ENCODE results near the gene LRP10. TPM values are rescaled to one million over a fixed set of nuclear protein-coding genes. Genes with fewer than 3 reads are reported as not detected.

Gene LRP10
- polyA plus RNA-seq, 2 of the 4 experiments (the other 2 are of a cell fraction) = 57.2 to 74.3 TPM

DNA sequence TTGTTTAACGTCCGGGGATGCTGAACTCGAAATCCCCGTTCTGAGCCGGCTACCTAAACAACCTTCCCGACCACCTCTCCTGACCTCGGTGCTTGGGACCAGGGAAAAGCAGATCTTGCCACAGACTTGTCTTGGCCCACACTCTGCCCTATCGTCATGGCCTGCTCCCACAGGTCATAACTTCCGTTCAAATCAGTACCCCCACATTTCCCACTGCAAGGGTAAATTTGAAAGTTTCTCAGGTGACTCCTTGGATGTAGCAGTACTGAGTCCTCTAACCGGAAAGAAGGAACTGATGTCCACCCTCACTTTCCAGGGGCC is 48.0 kb downstream of the LRP10 start:
- DNase-seq (ENCODE audit: low read depth in 1 of 2, low spot score in 1 of 2) (no peak), FAIRE-seq (no peak), ATAC-seq (peak in 1 of 2 experiments; percentile 48; a peak in 5 of 6 replicates)
- Histone ChIP-seq H3K4me2 (peak overlapping the region; percentile 68), H3K9me3 (no peaks in the 10 kb centered on the region), H3K4me1 (peaks cover 18% of the 10 kb centered on the region), H3K27ac (peak overlapping the region; percentile 54 to 78; a peak in 5 of 6 replicates), H3K4me3 (peak overlapping the region; percentile 30)
- 20% methylated on average over 10 of the region's 10 CpGs for WGBS (ENCODE audit: missing lambda C conversion rate)
- 0 out of 3 replicates have a peak, but pooled peaks have one; percentile 45 for TF ChIP-seq BCL3 (IDR thresholded peaks at IDR 0.05)
- TF ChIP-seq RCOR1 (IDR thresholded peaks at IDR 0.05; ENCODE audit: low read depth, low read length) = no peak
- ChIA-PET POLR2A (interaction anchor here (0.9 to 2.6 kb wide), 10 partner anchors 10 to 153 kb away, joined by 3 to 51 read pairs (median 4); partner anchors contain the start of genes HAUS4, OXA1L and PRMT5), CTCF (interaction anchor here (0.5 to 14.6 kb wide), 10 partner anchors 11 to 363 kb away, joined by 3 to 118 read pairs (median 3); partner anchors contain the start of gene PRMT5)

DNA sequence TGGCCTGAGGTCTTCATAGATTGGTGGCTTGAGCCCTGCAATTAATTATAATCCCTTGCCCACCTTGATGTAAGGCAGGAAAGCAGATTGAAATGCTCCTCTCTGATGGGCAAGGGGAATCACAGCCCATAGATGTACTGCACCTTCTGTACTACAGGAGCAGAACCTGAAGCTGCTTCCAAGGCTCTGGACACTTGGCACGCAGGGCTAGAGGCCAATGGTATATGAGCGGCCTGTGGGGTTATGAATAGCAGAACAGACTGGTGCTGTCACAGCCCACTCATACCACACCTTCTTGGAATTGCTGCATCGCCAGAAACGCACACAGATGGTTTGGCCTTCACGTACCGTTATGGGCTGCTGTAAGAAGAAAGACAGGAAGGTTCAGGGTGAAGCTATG is 49.2 kb downstream of the LRP10 start:
- TF ChIP-seq SMC3 (IDR thresholded peaks at IDR 0.05) = no peak
- no peak for TF ChIP-seq EHF (CRISPR knock-in tag; IDR thresholded peaks at IDR 0.05)
- TF ChIP-seq ZC3H11A (IDR thresholded peaks at IDR 0.05) = no peak
- no peak for TF ChIP-seq NPAS2 (CRISPR knock-in tag; IDR thresholded peaks at IDR 0.05; ENCODE audit: borderline replicate concordance)
- TF ChIP-seq JUNB (IDR thresholded peaks at IDR 0.05) = no peak
- TF ChIP-seq EP300 (IDR thresholded peaks at IDR 0.05) = no peak
- TF ChIP-seq, protein P1, sequence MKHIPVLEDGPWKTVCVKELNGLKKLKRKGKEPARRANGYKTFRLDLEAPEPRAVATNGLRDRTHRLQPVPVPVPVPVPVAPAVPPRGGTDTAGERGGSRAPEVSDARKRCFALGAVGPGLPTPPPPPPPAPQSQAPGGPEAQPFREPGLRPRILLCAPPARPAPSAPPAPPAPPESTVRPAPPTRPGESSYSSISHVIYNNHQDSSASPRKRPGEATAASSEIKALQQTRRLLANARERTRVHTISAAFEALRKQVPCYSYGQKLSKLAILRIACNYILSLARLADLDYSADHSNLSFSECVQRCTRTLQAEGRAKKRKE (CRISPR knock-in tag; IDR thresholded peaks at IDR 0.05; ENCODE audit: low read depth) = no peak
- TF ChIP-seq KDM5A (IDR thresholded peaks at IDR 0.05) = no peak
- no peak for TF ChIP-seq CHD4 (IDR thresholded peaks at IDR 0.05; ENCODE audit: borderline replicate concordance)
- TF ChIP-seq MYC (IDR thresholded peaks at IDR 0.05; ENCODE audit: borderline replicate concordance, low read length) = no peak
- TF ChIP-seq ESRRA (IDR thresholded peaks at IDR 0.05; ENCODE audit: borderline replicate concordance, low read length) = no peak
- no peak for TF ChIP-seq NR3C1 (IDR thresholded peaks at IDR 0.05)
- no peak for TF ChIP-seq BCL3 (IDR thresholded peaks at IDR 0.05)
- DNase-seq (ENCODE audit: low read depth in 1 of 2, low spot score in 1 of 2) (no peak), FAIRE-seq (no peak), ATAC-seq (no peak)
- no peak overlapping the region for H3K4me3 ChIP-seq
- H3K4me1 ChIP-seq = peaks cover 18% of the 10 kb centered on the region
- 92% methylated on average over 6 of the region's 6 CpGs for WGBS (ENCODE audit: missing lambda C conversion rate)
- H3K27ac ChIP-seq = no peak overlapping the region
- ChIA-PET POLR2A (interaction anchor here (1.0 to 2.6 kb wide), 3 partner anchors 8 to 37 kb away, joined by 3 to 51 read pairs (median 3); partner anchors contain the start of genes HAUS4 and PRMT5), CTCF (interaction anchor here (0.9 to 14.6 kb wide), 5 partner anchors 10 to 364 kb away, joined by 3 to 118 read pairs (median 6); partner anchors contain the start of genes AJUBA and PRMT5)
- no peaks in the 10 kb centered on the region for H3K9me3 ChIP-seq
- H3K4me2 ChIP-seq = no peak overlapping the region

- FAIRE-seq = no peak
- H3K9me3 ChIP-seq = no peaks in the 10 kb centered on the region
- peaks cover 30% of the 10 kb centered on the region for H3K4me1 ChIP-seq
- DNase-seq (ENCODE audit: low read depth in 1 of 2, low spot score in 1 of 2) = no peak
- TF ChIP-seq GATA3 (IDR thresholded peaks at IDR 0.05; ENCODE audit: borderline replicate concordance) = no peak
- TF ChIP-seq, protein P2, sequence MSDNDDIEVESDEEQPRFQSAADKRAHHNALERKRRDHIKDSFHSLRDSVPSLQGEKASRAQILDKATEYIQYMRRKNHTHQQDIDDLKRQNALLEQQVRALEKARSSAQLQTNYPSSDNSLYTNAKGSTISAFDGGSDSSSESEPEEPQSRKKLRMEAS (IDR thresholded peaks at IDR 0.05) = no peak
- TF ChIP-seq EHF (CRISPR knock-in tag; IDR thresholded peaks at IDR 0.05) = no peak
- no peak for TF ChIP-seq SREBF2 (IDR thresholded peaks at IDR 0.05)
- no peak for TF ChIP-seq HOXB5 (CRISPR knock-in tag; IDR thresholded peaks at IDR 0.05)
- no peak for TF ChIP-seq EHMT2 (IDR thresholded peaks at IDR 0.05; ENCODE audit: low read depth)
- no peak for TF ChIP-seq POLR2AphosphoS2 (conservative IDR thresholded peaks at IDR 0.05; ENCODE audit: low read length)
- TF ChIP-seq MAZ (IDR thresholded peaks at IDR 0.05; ENCODE audit: borderline replicate concordance, low read depth, low read length) = no peak
- no peak for TF ChIP-seq USF2 (IDR thresholded peaks at IDR 0.05)
- TF ChIP-seq TP53 (CRISPR knock-in tag; IDR thresholded peaks at IDR 0.05) = no peak
- peak overlapping the region in 1 of 2 experiments; percentile 41; a peak in 2 of 6 replicates for H3K27ac ChIP-seq
- WGBS (ENCODE audit: missing lambda C conversion rate) = 97% methylated on average over 2 of the region's 2 CpGs
- ChIA-PET CTCF (interaction anchor here (1.0 to 5.1 kb wide), 2 partner anchors 8 to 61 kb away, joined by 3 to 44 read pairs; partner anchors contain the start of gene PRMT5), POLR2A (no interaction called here)
- ATAC-seq = no peak
- peak overlapping the region; percentile 23; the same call in 1 of the 3 replicates for H3K4me2 ChIP-seq
- no peak overlapping the region for H3K4me3 ChIP-seq
These were observed 50.8 kb downstream of the LRP10 start for GRCh38 chr14:22922294-22922693.

Measured in A549 (cell line).